Hematopoietic multipotent progenitor cell treated with erythropoietin and hydrocortisone succinate and interleukin-3 and kit ligand, for 8 days (in vitro differentiated cells): ENCODE results near the gene ITIH5.
A peak's percentile ranks its signal among the peaks of the same experiment; 100 is the strongest.

Experiments used
- DNase-seq: peaks from one replicate; pipeline ENCODE4 v3.0.0-alpha.2; 2015

Gene ITIH5

GRCh38 chr10:7545261-7545660 lies 121.5 kb downstream of the ITIH5 start:
- DNase-seq: no peak

- no peak for DNase-seq
Measured at GRCh38 chr10:7544203-7544602, 122.6 kb downstream of the ITIH5 start.

- no peak for DNase-seq
Measured at GRCh38 chr10:7542189-7542914, 124.4 kb downstream of the ITIH5 start.

GRCh38 chr10:7541137-7542087 lies 125.4 kb downstream of the ITIH5 start:
- DNase-seq: no peak

GRCh38 chr10:7538970-7539654 lies 127.7 kb downstream of the ITIH5 start:
- DNase-seq: no peak

- DNase-seq: no peak
Measured at GRCh38 chr10:7537126-7537525, 129.6 kb downstream of the ITIH5 start.

GRCh38 chr10:7534480-7534852 lies 132.3 kb downstream of the ITIH5 start:
- no peak for DNase-seq

- DNase-seq: no peak
Measured at GRCh38 chr10:7533657-7534479, 132.9 kb downstream of the ITIH5 start.

GRCh38 chr10:7532723-7533498 lies 133.9 kb downstream of the ITIH5 start:
- no peak for DNase-seq

- DNase-seq: no peak
Measured at GRCh38 chr10:7529638-7530037, 137.1 kb downstream of the ITIH5 start.

GRCh38 chr10:7527468-7527867 lies 139.3 kb downstream of the ITIH5 start:
- no peak for DNase-seq

- DNase-seq: no peak
Measured at GRCh38 chr10:7526017-7526400, 140.8 kb downstream of the ITIH5 start.

- DNase-seq: peak; percentile 76
Measured at GRCh38 chr10:7525314-7526016, 141.3 kb downstream of the ITIH5 start.

- DNase-seq: no peak
Measured at GRCh38 chr10:7523656-7524055, 143.1 kb downstream of the ITIH5 start.

GRCh38 chr10:7520507-7521485 lies 146.0 kb downstream of the ITIH5 start:
- no peak for DNase-seq

- no peak for DNase-seq
Measured at GRCh38 chr10:7519351-7519750, 147.4 kb downstream of the ITIH5 start.

GRCh38 chr10:7518693-7519092 lies 148.1 kb downstream of the ITIH5 start:
- DNase-seq: no peak

GRCh38 chr10:7515439-7515838 lies 151.3 kb downstream of the ITIH5 start:
- DNase-seq: no peak

- DNase-seq: no peak
Measured at GRCh38 chr10:7513936-7514335, 152.8 kb downstream of the ITIH5 start.

- DNase-seq: no peak
Measured at GRCh38 chr10:7513455-7513854, 153.3 kb downstream of the ITIH5 start.
